Midbrain (tissue), 1 donor: ENCODE measurements around the gene BOD1L1.

Experiments
- DNase-seq: peaks from one replicate; lab custom pipeline; 2025; lab: John Stamatoyannopoulos, UW

The BOD1L1 gene

DNA sequence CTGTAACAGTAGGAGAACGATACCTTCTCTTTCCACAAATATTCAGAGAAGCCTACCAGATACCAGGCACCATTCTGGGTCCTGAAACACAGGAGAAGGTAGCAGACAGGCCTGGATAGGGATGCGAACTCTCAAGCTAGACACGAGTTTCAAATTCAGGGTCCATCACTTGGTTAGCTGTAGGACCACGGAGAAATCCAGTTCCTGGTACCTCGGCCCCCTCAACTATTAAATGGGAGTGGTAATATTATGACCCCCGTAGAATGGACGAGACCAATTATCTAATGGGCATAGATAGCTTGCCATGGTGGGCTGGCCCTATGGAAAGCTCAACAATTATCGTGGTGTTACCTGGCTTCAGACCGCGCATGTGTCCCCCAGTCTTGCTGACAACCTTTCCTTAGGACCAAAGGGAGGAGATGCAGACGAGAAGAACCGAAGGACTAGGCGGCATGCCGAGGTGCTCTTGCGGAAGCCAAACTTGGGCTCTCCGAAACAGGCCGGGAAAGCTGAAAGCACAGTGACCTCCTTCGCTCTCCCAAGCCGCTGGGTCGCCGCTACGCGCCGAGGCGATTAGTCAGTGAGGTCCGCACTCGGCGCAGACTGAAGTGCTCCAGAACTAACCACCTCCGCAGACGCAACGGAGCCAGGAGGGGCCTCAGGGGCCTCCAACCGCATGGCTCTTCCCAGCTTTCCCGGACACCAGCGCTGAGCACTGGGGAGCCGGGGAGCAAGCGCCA lies 102.9 kb downstream of the BOD1L1 start:
- DNase-seq = no peak

DNA sequence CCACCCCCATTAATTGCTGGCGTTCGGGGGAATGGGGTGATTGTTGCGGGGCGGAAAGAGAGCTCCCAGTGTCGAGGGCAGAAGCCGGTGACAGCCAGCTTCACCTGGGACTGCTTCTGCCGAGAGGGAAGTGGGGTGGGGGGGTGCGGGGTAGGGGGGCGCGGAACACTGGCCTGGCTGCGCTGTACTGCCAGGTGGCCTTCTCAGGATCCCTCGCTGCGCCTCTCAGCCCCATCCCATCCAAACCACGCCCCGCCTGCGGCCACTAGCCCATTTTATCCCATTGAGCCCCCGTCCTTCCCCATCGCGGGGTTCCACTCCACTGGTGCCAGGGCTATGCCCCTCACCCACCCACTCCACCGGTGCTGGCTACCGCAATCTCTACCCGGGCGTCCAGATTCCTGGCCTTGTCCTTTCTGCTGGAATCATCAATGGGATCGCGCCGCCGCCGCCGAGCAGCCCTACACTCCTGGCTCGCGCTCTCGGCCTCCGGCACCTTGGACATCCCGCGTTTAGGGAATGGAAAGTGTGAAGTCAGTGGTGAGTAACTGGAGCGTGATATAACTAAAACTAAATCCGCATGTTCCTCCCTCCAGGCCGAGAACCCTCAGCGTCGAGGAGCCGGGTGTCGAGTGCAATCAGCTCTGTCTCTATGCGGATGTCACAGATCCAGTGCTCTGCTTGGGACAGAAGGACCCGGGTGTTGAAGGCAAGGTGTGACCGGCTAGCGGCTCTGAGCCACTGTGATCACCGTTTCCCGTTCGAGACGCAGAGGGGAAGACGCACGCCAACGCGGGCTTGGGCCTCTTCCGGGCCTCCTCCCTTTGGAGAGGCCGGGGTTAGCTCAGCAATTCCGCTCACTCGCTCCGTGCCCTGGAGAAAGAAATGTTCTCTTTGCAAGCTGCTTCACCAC lies 103.7 kb downstream of the BOD1L1 start:
- no peak for DNase-seq

DNA sequence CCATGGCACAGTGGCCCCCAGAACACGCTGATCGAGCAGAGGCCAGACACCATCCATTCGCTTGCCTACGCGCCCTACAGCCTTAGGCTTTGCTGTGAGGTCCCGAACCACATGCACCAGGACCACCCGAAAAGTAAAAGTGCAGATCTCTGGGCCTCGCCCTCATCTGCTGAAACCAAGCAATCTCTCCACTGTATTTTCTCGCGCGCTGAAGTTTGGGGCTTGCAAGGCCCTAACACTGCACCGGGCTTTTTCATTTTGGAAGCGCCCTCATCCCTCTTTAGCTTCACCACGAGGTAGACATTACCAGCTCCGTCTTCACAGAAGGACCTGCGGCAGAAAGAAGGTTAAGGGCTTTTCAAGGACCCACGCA lies 104.4 kb downstream of the BOD1L1 start:
- DNase-seq = no peak

DNA sequence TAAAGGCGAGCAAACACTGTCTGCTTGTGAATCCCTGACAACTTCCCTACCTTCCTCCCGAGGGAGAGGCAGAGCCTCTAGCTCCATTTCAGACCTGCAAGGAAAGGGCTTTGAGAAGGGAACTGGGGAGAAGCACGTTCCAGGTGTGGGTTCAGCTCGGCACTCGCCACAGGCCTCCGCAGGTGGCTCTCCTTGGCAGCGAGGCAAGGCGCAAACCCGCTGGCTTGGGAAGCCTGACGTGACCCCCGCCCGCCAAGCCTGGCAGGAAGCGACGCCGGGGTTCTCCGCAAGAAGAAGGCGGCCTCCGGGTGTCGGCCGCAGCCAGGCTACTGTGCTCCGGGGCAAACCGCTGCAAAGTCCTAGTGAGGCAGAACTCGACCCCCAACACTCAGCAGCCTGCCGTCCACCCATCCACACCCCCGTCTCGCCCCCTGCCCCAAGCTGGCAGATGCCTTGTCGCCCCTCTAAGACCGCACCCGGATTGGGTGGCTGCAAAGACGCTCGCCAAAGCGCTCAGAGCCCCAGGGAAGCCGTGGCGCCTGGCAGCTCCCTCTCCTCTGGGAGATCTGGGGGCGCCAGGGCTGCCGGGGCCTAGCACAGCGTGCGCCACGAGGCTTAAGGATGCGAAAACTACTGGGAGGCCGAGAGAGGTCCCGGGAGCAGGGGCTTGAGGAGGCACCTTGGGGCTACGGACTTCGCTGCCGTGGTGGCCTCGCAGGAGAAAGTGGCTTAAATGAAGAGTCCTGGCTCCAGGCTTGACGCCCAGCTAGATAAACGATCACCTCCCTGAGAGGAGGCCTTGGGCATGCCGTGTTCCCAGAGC lies 105.0 kb downstream of the BOD1L1 start:
- no peak for DNase-seq

DNA sequence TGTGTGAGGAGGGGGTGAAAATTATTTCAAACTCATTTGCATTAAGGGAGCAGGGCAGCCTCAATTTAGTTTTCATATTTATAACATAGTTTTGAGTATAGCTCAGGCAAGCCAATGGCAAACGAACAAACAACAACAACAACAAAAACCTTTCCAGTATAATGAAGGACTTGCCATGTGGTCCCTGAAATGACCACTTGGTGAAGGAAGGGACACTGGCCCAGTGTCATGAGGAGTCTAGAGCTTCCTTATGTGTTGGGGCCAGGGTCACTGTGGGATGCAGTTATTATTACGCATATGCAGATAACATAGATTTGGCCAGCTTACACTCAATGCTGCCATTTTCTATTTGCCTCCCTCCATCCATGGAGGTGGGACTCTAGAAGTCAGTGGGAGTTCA lies 106.5 kb downstream of the BOD1L1 start:
- no peak for DNase-seq
